Vagina (tissue), 2 donors: ENCODE results near the gene ZNF418. TPM values are rescaled to one million over a fixed set of nuclear protein-coding genes. Genes with fewer than 3 reads are reported as not detected.

Source experiments
- DNase-seq, 2 donors: peaks; one replicate each; pipeline ENCODE4 v3.0.0-alpha.2; 2017; ENCODE audit errors: extremely low spot score in 2 of 2
- H3K27ac ChIP-seq: fragments of 200-600 bp; sonication (generic); one replicate; pipeline ENCODE4 v1.5.1; 2019
- H3K27me3 ChIP-seq: fragments of 200-600 bp; sonication (generic); one replicate; pipeline ENCODE4 v1.5.1; 2019
- H3K36me3 ChIP-seq, 2 donors: fragments of 200-600 bp; sonication (generic); one replicate each; pipeline ENCODE4 v1.5.1; 2017 to 2019
- H3K4me1 ChIP-seq: fragments of 200-600 bp; sonication (generic); one replicate; pipeline ENCODE4 v1.5.1; 2019
- H3K4me3 ChIP-seq, 2 donors: fragments of 200-600 bp; sonication (generic); 1 replicate in 1 of 2; 2 replicates in 1 of 2; pipeline ENCODE4 v1.5.1; 2016 to 2019
- H3K9me3 ChIP-seq: fragments of 200-600 bp; sonication (generic); one replicate; pipeline ENCODE4 v1.5.1; 2019
- CTCF ChIP-seq, 3 experiments: fragments of 450-650 bp in 2 of 3; fragments of 200-600 bp in 1 of 3; sonication (generic) in 1 of 3; IDR thresholded peaks; one replicate each; pipeline ENCODE4 v1.5.1; 2017 to 2019; ENCODE audit warnings: antibody characterized with exemption in 3 of 3, mild to moderate bottlenecking in 2 of 3, moderate library complexity in 2 of 3
- POLR2A ChIP-seq, 2 donors: fragments of 450-650 bp; IDR thresholded peaks; one replicate each; pipeline ENCODE4 v1.6.1; 2017; ENCODE audit warnings: antibody characterized with exemption in 2 of 2, mild to moderate bottlenecking in 2 of 2, moderate library complexity in 2 of 2
- POLR2AphosphoS5 ChIP-seq, 2 donors: sonication (generic); formaldehyde crosslinking; IDR thresholded peaks; one replicate each; pipeline ENCODE4 v1.9.0; 2017; ENCODE audit warnings: antibody characterized with exemption in 2 of 2, mild to moderate bottlenecking in 2 of 2, low read depth in 1 of 2; ENCODE audit not compliant: insufficient read depth in 1 of 2
- intact Hi-C: fragments of 100-400 bp; cut with DNase I; formaldehyde crosslinking; loops from one replicate; pipeline ENCODE4 v1.15.1; 2023
- total RNA-seq: library from RNA; depleted of rRNA; stranded (reverse); fragments of >200 nt; gene quantifications from one replicate; pipeline ENCODE4 v1.2.3, GENCODE V29; 2016

The ZNF418 gene
- total RNA-seq: 3.2 TPM

DNA sequence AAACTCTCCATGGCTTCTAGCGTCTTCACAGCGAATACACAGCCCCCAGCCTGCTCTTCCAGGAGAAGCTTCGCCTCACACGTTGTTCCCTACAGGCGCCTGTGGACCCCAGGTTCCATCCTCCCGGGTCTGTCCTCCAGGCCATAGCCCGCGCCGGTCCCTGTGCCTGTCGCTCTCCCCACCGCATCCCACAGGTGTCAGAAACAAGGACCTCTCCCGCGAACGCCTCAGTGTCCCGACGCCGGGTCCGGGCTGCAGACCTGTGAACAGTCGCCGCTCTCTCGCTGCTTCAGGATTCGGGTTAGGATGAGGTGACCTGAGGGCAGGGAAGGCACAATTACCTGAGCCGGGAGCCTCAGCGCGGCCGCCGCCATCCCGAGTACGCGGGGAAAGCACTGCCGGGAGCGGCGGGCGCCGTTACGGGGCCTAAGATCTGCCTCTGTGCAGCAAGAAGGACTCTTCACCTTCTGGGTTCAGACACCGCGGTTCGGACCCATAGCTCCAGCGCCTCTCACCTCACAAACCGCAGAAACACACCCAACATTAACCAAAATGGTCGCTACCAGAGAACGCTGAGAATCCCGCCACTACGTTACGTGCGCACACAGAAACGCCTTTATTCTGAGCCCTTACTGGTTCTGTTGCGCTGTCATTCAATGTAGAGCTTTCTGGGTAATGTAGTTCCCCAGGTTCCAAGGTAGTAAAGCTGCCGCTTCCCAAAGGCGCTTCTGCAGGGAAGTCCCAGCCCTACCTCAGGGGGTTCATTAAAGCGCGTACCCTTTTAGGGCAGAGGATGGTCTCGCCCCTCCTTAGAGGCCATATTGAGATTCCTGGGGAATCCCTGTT is at the start of gene ZNF418:
ZNF418 (minus strand) TSS at position 583 of the 846 bp plus-strand sequence. CDS start 1,580 bp downstream, outside the sequence.
- H3K4me1 ChIP-seq: peaks cover 10% of the 10 kb centered on the region
- no peak for DNase-seq
- H3K4me3 ChIP-seq: peak within 1 kb of the TSS; percentile 42 to 66
- H3K36me3 ChIP-seq: peaks cover 0 to 51% of the 10 kb centered on the region in 2 donors
- peaks cover 51% of the 10 kb centered on the region for H3K9me3 ChIP-seq
- intact Hi-C loops: no loop called here
- no peaks in the 10 kb centered on the region for H3K27me3 ChIP-seq
- TF ChIP-seq POLR2A (IDR thresholded peaks at IDR 0.05): no peak
- TF ChIP-seq CTCF (IDR thresholded peaks at IDR 0.05): no peak
- TF ChIP-seq POLR2AphosphoS5 (IDR thresholded peaks at IDR 0.05; ENCODE audit: insufficient read depth in 1 of 2, low read depth in 1 of 2): peak; percentile 36 to 82
- H3K27ac ChIP-seq: peak within 1 kb of the TSS; percentile 59

GRCh38 chr19:57978586-57979289 is 43.5 kb upstream of the ZNF418 start:
- Histone ChIP-seq H3K36me3 (peaks cover 7 to 82% of the 10 kb centered on the region in 2 donors), H3K4me1 (no peaks in the 10 kb centered on the region), H3K9me3 (peaks cover 91% of the 10 kb centered on the region), H3K27ac (no peak overlapping the region), H3K4me3 (peak overlapping the region in 1 of 2 donors; percentile 11), H3K27me3 (no peaks in the 10 kb centered on the region)
- no peak for DNase-seq
- intact Hi-C loops: no loop called here
- TF ChIP-seq POLR2AphosphoS5 (IDR thresholded peaks at IDR 0.05; ENCODE audit: insufficient read depth in 1 of 2, low read depth in 1 of 2): no peak
- no peak for TF ChIP-seq CTCF (IDR thresholded peaks at IDR 0.05)
- no peak for TF ChIP-seq POLR2A (IDR thresholded peaks at IDR 0.05)

- Histone ChIP-seq H3K4me1 (no peaks in the 10 kb centered on the region), H3K9me3 (peaks cover 83% of the 10 kb centered on the region), H3K4me3 (no peak within 1 kb of the TSS), H3K36me3 (peaks cover 0 to 45% of the 10 kb centered on the region in 2 donors), H3K27me3 (no peaks in the 10 kb centered on the region), H3K27ac (no peak within 1 kb of the TSS)
- intact Hi-C loops: no loop called here
- no peak for TF ChIP-seq POLR2AphosphoS5 (IDR thresholded peaks at IDR 0.05; ENCODE audit: insufficient read depth in 1 of 2, low read depth in 1 of 2)
- TF ChIP-seq POLR2A (IDR thresholded peaks at IDR 0.05): no peak
- TF ChIP-seq CTCF (IDR thresholded peaks at IDR 0.05): no peak
- no peak for DNase-seq
Observed at GRCh38 chr19:57974434-57974833, 39.2 kb upstream of the ZNF418 start, which contains the start of gene C19orf18. TSS of gene C19orf18 (minus strand) at chr19:57974534. CDS start at chr19:57974432, 102 bp downstream.

DNA sequence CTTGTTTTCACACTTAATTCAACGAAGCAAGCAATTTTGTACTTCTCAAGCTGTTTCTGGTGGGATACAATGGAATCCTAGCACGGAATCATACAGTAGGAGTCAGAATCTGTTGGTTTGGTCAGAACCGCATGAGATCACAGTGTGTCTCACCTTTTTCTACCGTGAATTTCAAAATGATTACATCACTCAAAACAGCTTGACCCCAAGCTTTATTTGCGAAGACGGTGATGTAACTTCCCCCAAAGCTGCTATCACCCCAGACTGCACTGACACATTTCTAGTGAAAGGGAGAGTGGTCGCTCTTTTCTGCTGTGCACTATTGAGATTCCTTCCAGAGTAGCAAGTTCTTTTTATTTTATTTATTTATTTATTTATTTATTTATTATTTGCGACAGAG is 29.6 kb upstream of the ZNF418 start:
- no peak for DNase-seq
- Histone ChIP-seq H3K4me3 (no peak overlapping the region), H3K9me3 (peaks cover 29% of the 10 kb centered on the region), H3K36me3 (peaks cover 0 to 17% of the 10 kb centered on the region in 2 donors), H3K27me3 (no peaks in the 10 kb centered on the region), H3K4me1 (no peaks in the 10 kb centered on the region), H3K27ac (no peak overlapping the region)
- intact Hi-C loops: no loop called here
- TF ChIP-seq POLR2AphosphoS5 (IDR thresholded peaks at IDR 0.05; ENCODE audit: insufficient read depth in 1 of 2, low read depth in 1 of 2): no peak

DNA sequence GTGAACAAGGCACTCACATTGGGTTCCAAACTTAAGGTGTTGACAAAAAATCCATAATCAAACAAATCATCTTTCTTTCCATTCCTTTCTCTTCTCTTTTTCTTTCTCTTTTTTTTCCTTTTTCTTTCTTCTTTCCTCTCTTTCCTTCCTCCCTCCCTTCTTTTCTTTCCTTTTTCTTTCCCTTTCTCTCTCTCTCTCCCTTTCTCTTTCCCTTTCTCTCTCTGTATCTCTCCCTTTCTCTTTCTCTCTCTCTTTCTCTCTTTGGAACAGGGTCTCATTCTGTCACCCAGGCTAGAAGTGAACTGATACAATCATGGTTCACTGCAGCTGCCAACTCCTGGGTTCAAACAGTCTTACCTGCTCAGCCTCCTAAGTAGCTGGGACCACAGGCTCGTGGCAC is 26.6 kb upstream of the ZNF418 start:
- peaks cover 17% of the 10 kb centered on the region for H3K9me3 ChIP-seq
- intact Hi-C loops: no loop called here

More for the DNA sequence above, 26.6 kb upstream of the ZNF418 start:
- Histone ChIP-seq H3K27ac (no peak overlapping the region), H3K36me3 (peaks cover 0 to 6% of the 10 kb centered on the region in 2 donors), H3K27me3 (no peaks in the 10 kb centered on the region), H3K4me1 (no peaks in the 10 kb centered on the region), H3K4me3 (no peak overlapping the region)
- TF ChIP-seq CTCF (IDR thresholded peaks at IDR 0.05): no peak
- TF ChIP-seq POLR2A (IDR thresholded peaks at IDR 0.05): no peak
- no peak for TF ChIP-seq POLR2AphosphoS5 (IDR thresholded peaks at IDR 0.05; ENCODE audit: insufficient read depth in 1 of 2, low read depth in 1 of 2)
- DNase-seq: no peak
